HG03175 (cell line): ENCODE results near the gene OR4D9.

ENCODE experiments used
- ATAC-seq: cut with Tn5 transposase; IDR thresholded peaks from one replicate; pipeline ENCODE4 v1.9.1; 2021; ENCODE audit warnings: mild to moderate bottlenecking, moderate library complexity; ENCODE audit not compliant: unreplicated experiment

Gene OR4D9

DNA sequence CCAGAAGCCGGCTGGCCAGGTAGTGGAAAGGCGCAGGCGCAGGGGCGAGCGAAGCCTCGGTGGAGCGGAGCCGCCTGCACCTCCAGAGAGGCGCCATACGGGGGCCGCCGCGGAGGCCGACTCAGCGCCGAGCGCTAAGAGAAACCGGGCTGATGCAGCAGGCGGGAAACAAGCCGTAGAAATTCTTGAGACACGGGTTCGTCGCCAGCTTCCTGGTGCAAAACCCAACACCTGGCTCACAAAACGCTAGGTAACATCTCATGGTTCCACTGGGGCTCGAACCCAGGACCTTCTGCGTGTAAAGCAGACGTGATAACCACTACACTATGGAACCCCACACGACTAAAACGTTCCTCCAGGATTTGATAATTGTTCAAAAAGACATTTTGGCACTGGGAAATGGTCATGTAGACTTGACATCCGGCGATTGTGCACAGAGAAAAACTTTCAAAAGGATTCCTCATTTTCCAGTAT, 39.1 kb downstream of the OR4D9 start:
- peak; percentile 92 for ATAC-seq

DNA sequence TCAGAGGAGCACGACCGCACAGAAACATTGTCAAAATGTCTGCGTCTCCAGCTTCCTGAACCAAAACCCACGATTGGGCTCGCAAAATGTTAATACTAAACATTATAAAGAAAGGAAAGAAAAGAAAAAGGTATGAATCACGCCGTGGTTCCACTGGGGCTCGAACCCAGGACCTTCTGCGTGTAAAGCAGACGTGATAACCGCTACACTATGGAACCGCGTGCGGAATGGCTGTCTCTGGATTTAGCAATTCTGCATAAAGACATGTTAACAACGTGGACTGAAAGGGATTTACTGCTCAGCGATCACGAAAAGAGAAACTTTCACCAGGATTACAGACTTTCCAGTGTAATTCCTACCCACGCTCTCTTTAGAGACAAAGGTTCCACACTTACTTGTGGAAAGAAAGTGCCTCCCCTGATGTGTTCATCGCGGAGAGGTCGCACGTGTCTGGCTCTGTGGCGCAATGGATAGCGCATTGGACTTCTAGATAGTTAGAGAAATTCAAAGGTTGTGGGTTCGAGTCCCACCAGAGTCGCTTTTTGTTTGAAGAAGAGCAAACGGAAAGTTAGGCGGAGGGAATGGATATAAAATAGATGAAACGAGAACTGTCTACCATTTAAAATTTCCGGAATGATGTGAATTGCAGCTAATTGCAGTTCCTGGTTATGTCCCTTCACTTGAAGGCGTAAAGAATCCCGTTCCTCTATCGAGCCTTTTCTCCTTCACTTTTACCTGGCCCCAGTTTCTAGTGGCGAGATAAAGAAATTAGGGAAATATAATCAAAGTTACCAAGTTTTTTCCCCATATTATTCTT, 39.7 kb downstream of the OR4D9 start:
- peak; percentile 35 for ATAC-seq

DNA sequence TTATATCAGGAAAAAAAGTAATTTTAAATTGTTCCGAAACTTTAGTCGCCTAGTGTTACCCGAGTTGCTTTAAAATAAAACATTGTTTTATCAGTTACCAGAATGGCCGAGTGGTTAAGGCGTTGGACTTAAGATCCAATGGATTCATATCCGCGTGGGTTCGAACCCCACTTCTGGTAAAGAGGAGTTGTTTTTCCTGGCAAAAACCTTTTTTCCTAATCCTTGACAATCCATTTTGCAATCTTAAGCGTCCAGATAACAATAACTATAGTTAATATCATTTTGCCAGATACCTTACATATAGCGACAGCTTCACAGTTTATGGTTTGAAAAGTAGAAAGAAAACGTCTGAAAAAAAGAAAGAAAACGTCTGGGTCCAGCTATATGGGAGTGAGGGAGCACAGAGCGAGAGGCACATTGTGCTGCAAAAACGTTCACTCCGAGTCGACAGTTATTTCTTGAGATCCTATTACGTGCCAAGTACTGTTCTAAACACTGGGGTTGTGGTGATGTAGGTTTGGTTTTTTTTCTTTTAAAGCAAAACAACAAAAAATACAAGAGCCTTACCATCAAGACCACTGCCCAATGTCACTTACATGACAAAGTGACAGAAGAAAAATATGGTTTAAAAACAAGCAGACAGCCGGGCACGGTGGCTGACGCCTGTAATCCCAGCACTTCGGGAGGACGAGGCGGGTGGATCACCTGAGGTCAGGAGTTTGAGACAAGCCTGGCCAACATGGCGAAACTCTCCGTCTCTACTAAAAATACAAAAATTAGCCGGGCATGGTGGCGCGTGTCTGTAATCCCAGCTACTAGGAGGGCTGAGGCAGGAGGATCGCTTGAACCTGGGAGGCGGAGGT, 40.6 kb downstream of the OR4D9 start:
- no peak for ATAC-seq

DNA sequence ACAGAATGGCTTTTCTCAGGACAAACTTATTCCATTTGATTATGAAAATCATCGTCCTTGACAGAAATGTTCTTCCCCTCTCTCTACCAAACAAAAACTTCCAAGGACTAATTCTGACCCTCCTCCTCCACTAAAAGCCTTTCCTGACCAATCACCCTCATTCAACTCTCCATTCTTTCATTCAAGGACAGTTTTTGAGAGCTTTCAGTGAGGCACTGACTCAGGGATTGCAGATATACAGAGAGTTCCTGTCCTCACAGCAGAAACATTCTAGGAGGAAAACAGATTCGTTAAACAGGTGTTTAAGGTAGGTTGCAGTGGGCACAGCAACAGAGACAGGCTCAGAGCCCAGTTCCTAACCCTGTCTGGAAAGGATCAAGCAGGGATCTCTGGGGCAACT, 41.5 kb downstream of the OR4D9 start:
- ATAC-seq, result no peak

GRCh38 chr11:59553323-59553722, 42.0 kb downstream of the OR4D9 start:
- no peak for ATAC-seq

DNA sequence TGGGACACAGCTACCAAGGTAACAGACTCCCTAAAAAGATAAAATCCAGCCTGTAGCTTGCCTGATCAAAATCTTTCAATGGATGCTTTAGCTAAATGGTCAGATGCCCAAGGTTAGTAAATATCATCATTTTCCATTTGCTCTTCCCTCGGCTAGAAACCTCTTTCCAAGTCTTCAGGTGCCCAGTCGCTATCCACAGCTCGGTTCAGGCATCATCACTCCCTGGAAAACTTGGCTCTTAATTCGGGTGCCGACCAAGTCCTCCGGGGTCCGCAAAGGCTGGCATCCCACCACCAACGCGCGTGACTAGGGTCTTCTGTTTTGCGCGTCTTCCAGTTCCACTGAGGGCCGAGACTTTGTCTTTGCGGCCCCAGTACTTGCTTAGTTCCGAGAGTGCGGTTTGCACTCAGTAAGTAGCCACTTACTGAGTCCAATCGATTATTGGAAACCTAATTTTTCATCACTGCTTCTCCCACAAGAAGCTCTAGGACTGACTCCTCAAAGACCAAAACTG, 44.3 kb downstream of the OR4D9 start:
- no peak for ATAC-seq

- no peak for ATAC-seq
Measured at GRCh38 chr11:59556115-59556916, 45.0 kb downstream of the OR4D9 start.

- no peak for ATAC-seq
Measured at GRCh38 chr11:59556917-59557348, 45.6 kb downstream of the OR4D9 start.

DNA sequence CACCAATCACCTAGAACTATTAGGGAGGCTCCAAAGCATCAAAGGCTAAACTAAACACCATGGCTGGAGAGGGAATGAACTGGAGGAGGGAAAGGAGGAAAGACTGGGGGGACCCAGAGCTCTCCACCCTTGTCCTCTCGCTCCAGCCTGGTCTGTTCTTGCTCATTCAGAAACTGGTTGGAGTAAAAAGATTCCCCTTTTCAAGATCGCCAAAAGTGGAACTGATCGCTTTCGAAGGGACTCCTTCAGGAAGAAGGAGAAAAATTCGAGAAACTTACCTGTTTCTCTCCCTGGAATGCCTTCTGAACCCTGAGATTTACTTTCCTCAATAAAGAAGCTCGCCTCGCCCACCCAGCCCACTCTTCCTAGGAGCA, 46.9 kb downstream of the OR4D9 start:
- no peak for ATAC-seq

DNA sequence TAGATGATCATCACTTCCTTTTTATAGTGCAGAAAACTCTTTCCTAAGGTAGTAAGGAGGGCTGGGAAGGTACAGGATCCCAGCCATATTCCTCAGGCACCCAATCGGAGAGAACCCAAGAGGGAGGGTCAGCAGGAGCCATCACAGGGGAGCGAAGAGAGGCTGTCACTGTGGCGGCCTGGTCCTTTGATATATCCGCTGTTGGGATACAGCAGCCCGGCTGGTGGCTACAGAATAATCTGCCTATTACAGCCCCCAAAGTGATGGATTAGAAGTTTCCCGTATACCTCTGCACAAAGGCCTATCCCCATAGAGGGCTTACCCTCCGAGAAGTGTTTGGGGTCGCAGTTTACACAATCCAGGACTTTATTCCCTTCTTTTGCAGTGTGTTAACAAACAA, 48.5 kb downstream of the OR4D9 start:
- ATAC-seq, result peak; percentile 4

DNA sequence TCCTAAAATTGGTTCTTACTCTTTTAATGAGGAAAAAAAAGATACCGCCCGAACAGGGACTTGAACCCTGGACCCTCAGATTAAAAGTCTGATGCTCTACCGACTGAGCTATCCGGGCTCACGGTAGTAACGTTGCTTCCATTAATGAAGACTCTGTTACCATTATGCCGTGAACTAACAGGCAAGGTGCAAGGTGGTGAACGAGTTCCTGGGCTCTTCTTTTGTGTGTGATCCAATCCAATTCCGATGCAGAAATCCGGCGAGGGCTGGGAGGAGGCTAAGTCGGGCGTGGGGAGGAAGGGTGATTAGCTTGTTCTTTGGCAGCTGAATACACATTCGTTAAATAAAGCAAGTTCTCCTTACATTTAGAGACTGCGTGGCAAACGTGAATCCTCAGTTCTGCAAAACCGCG, 49.0 kb downstream of the OR4D9 start:
- peak; percentile 44 for ATAC-seq

DNA sequence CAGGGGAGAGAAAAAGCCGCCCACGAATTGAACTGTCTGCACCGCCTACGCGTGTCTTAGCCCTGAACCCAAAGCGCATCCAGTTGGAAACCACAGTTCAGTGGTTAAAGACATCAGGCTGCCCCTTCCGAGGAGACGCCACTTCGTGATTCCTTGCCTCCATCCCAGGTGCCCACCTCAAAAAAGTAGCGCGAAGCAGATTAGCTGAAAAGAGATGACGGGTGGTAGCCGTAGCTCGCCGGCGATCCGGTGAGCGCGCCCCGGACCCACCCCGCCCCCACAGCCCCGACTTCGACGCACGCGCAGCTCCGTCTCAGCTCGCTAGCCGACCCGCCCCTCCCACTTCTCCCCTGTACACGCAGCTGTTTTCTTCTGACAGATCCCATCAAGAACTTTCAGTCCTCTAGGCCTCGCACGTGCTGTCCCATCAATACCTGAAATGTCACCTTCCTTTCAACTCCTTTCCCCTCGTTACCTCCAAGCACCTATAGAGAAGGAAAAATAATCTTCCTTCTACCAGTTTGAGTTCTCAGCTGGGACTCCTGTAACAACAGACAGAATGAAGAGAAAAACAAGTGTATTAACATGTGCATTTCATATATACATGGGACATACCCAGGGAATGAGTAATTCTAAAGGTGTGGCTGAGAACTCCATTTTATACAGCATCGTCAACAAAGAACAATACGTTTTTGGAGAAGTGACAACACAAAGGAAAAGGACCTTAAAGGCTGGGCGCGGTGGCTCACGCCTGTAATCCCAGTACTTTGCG, 49.5 kb downstream of the OR4D9 start:
- ATAC-seq, result peak; percentile 43

DNA sequence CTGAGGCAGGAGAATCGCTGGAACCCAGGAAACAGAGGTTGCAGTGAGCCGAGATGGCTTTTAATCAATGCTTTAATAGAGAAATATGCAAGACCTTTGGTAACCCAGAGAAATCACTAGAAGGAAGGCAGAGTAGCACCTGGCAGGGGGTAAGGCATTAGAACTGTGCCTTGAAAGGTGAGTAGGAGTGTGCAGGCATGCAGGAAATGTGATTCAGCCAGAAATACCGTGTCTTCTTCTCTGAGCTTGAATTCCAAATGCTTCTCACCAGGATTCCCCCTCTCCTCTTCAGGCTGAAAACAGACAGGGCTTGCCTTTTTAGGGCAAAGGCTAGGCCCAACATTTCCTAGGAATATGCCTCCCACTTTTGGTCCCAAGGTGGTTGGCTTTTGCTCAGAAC, 51.0 kb downstream of the OR4D9 start:
- ATAC-seq, result no peak
